ENCODE results near the gene ZNF689.

Gene ZNF689

GRCh38 chr16:30585022-30585399, 25.2 kb downstream of the ZNF689 start:
- TF ChIP-seq POLR2AphosphoS5 (IDR thresholded peaks at IDR 0.05; ENCODE audit: low read depth, low read length) (no peak), FOXP2 (optimal IDR thresholded peaks at IDR 0.05; ENCODE audit: borderline replicate concordance, extremely low read depth, extremely low read length, insufficient read depth) (no peak), SIN3A (IDR thresholded peaks at IDR 0.05; ENCODE audit: borderline replicate concordance, insufficient read depth, low read length) (no peak), TAF1 (IDR thresholded peaks at IDR 0.05; ENCODE audit: borderline replicate concordance, insufficient read depth, low read length) (no peak), REST (IDR thresholded peaks at IDR 0.05; ENCODE audit: insufficient read depth in 1 of 2, low read depth in 2 of 2, low read length in 2 of 2) (no peak)

- TF ChIP-seq POLR2AphosphoS5 (IDR thresholded peaks at IDR 0.05; ENCODE audit: low read depth, low read length) (no peak), REST (IDR thresholded peaks at IDR 0.05; ENCODE audit: insufficient read depth in 1 of 2, low read depth in 2 of 2, low read length in 2 of 2) (no peak), SIN3A (IDR thresholded peaks at IDR 0.05; ENCODE audit: borderline replicate concordance, insufficient read depth, low read length) (no peak), TAF1 (IDR thresholded peaks at IDR 0.05; ENCODE audit: borderline replicate concordance, insufficient read depth, low read length) (no peak), FOXP2 (optimal IDR thresholded peaks at IDR 0.05; ENCODE audit: borderline replicate concordance, extremely low read depth, extremely low read length, insufficient read depth) (no peak)
These were observed 27.4 kb downstream of the ZNF689 start for GRCh38 chr16:30582611-30583340.

- no peak for TF ChIP-seq POLR2AphosphoS5 (IDR thresholded peaks at IDR 0.05; ENCODE audit: low read depth, low read length)
- TF ChIP-seq TAF1 (IDR thresholded peaks at IDR 0.05; ENCODE audit: borderline replicate concordance, insufficient read depth, low read length) = no peak
- no peak for TF ChIP-seq REST (IDR thresholded peaks at IDR 0.05; ENCODE audit: insufficient read depth in 1 of 2, low read depth in 2 of 2, low read length in 2 of 2)
- no peak for TF ChIP-seq FOXP2 (optimal IDR thresholded peaks at IDR 0.05; ENCODE audit: borderline replicate concordance, extremely low read depth, extremely low read length, insufficient read depth)
- TF ChIP-seq SIN3A (IDR thresholded peaks at IDR 0.05; ENCODE audit: borderline replicate concordance, insufficient read depth, low read length) = no peak
These were observed 28.7 kb downstream of the ZNF689 start for GRCh38 chr16:30581457-30581856.

- no peak for TF ChIP-seq TAF1 (IDR thresholded peaks at IDR 0.05; ENCODE audit: borderline replicate concordance, insufficient read depth, low read length)
- TF ChIP-seq SIN3A (IDR thresholded peaks at IDR 0.05; ENCODE audit: borderline replicate concordance, insufficient read depth, low read length) = no peak
- no peak for TF ChIP-seq FOXP2 (optimal IDR thresholded peaks at IDR 0.05; ENCODE audit: borderline replicate concordance, extremely low read depth, extremely low read length, insufficient read depth)
- no peak for TF ChIP-seq POLR2AphosphoS5 (IDR thresholded peaks at IDR 0.05; ENCODE audit: low read depth, low read length)
- TF ChIP-seq REST (IDR thresholded peaks at IDR 0.05; ENCODE audit: insufficient read depth in 1 of 2, low read depth in 2 of 2, low read length in 2 of 2) = no peak
These were observed 35.5 kb downstream of the ZNF689 start for GRCh38 chr16:30574678-30575077.
